Astrocyte of the hippocampus (primary cell): ENCODE data around the gene F11R.
"Not testable (repeated sequence)": the region's sequence is repeated elsewhere in the genome, so short reads cannot be mapped to it uniquely, and the experiment has no call there.

Source experiments
- DNase-seq: peaks from one replicate; pipeline ENCODE4 v3.0.0; 2011; ENCODE audit warnings: low read depth, low spot score

F11R gene

GRCh38 chr1:160972939-160973338 is 48.0 kb downstream of the F11R start:
- no peak for DNase-seq

DNA sequence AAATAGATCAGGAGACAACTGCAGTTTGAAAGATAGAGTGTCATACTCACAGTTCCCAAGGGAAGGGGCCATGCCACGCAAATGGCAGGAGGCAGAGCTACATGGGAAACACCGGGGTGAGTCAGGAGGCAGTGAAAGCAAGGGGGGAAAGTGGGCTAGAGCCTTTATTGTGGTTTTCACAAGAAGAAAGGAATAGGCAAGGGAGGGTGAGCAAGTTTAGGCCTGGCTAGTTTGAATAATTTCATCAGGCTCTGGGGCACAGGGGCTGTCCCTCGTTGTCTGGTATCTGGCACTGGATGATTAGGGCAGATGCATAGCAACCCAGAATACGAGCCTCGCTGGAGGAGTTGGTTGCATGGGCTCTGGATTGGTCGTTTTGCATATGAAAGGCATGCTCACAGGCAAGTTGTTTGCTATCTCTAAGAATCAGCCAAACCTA is 49.3 kb downstream of the F11R start:
- DNase-seq: peak; percentile 43

DNA sequence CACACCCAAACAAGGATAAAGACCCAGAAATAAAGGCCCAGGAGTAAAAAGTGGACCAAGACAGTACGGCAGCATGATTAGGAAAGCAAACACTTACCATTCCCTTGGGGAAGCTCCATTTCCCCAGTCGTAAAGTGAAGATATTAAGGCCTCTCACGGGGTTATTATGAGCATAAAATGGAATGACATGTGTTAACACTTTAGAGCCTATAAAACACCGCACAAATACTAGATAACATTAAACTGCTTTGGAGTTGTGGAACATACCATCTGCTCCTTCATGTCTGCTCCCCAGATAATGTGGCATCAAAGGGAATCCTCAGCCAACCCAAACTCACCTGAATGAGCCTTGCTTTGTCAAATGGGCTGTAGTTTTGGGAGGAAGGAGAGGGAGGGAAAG is 57.4 kb downstream of the F11R start:
- DNase-seq: no peak

DNA sequence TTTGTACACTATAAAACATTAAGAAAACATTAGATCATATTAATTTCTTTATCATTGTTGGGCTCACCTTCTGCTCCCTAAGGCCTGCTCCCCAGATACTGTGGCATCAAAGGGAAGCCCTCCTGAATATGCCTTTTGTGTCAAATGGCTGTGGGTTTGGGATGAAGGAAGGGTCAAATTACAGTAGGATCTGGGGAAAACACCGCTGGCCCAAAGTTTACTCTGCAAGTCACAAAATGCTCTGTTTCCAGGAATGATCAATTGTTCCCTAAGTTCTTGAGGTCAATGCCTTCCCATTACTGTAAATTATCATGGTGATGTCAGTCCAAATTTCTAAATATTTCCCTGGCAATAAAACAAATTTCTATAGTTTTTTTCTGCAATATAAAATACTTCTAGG is 59.5 kb downstream of the F11R start:
- DNase-seq: no peak

- DNase-seq: no peak
These were observed 64.0 kb downstream of the F11R start for GRCh38 chr1:160956966-160957365.

DNA sequence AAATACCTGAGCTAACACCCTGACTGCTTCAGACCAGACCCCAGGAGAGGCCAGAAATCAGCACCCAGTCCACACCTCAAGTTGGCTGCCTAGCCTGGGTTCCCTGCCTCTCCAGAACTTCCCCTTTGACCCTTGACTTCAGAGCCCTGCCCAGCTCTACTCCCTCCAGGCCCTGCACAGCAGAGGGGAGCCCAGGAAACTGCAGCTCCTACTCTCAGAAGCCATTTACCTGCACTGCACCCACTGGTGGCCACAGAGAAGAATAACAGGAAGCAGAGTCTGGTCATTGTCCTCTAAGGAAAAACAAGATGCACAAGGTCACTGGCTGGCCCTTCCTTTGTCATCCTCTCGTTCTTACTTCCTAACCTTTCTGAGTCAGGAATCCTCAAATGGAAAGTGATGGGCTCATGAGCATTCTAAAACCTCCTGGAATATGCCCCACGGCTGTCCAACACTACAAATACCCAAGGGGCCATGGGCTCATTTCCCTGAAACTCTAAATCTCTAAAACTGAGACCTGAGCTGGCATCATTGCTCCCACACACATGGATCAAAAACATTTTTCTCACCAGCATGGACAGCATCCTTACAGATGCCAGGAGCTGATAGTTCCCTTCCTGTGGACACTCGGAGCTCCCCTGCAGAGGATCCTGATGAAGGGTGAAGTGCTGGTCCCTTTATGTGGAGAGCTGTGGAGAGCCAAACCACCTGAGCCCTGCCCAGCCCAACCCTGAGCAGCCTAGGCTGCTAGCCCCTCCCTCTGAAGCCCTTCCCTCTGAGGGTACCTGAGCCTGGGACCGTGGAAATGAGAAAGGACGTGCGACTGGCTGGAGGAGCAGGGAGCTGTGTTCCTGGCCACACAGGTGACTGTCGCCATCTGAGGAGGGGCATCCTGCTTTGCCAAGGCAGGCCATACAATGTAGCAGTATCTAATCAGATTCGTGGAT is 66.5 kb downstream of the F11R start, which contains the start of gene ITLN2:
Gene ITLN2, minus strand, starts transcription at position 652 of the 947 bp plus-strand sequence. Its CDS starts 68 bp downstream, at position 584.
- DNase-seq: peak; percentile 29

DNA sequence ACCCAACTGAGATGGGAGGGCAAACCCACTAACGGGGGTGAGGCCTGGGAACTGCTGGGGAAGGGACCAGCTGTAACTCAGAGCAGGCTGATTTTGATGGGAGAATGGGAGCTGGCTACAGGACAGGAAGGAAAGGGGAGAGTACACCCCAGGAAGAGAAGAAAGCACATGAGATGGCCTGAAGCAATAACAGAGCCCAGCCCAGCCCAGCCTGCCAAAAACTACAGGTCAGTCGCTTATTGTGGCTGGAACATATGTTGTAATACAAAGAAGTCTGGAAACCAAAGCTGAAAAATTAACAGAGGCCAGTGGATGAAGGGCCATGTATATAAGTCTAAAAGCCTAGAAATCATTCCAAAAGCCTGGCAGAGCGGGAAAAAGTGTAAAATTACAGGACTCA is 67.9 kb downstream of the F11R start:
- no peak for DNase-seq

DNA sequence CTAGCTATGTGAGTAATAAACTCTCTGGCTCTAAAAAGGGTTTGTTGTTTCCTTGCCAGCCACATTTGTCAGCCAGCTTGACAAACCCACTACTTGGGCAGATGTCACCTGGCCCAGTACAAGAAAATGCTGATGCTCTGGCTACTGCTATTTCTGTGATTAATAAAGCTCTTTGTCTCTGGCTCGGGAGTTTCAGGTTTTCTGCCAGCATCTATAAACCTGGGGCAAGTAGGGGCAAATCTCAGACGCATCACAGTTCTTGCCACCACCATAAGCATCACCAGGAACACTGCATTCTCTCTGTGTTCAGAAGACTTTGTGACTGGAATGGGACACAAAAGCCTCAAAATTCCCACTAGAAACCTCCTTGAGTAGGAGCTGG is 68.8 kb downstream of the F11R start:
- no peak for DNase-seq

DNA sequence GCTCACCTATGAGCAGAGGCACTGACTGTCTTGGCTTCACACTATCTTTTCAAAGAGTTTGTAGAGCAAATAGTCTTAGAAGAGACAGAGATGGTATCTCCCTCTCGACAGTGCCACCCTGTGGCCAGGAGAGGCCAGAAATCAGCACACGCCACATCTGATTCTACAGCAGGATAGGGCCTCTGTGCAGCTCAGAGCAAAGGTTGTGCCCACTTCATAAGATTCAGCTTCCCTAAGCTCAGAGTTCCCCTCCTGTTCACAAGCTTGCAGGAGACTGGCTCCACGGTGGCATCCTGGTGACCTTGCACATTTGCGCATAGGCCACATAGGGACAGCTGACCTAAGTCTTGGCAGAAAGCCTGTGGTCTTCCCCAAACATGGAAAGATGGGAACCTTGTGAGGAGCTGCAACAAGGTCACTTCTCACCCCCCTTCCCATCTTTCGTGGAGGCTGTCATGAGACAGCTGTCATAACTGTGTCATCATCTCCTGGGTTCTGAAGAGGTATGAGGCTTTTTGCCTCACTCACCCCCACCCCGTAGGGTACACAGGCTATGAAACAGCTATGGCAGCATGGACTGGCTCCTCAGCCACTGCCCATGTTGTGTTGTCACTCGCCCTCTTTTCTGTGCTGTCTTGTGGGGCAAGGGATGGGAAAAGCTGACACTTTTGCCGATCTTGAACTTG is 69.4 kb downstream of the F11R start:
- DNase-seq: peak; percentile 57

DNA sequence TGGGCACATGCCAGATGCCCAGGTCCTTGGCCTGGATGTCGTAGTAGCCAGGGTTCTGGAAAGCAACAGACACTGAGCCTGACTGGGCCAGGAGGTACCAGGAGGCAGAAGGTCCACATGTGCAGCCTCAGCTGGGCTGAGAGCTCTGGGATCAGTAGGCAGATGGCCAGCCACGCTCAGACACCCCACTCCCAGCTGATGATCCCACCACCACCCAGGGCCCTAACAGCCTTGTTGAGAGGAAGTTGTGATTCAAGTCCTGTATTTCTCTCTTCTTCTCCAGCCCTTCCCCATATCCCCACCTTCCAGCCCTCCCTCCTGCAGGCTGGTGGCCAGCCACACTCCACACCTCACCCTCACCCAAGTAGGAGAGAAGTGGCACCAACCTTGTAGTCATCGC is 70.3 kb downstream of the F11R start:
- DNase-seq: no peak

- no peak for DNase-seq
These were observed 71.1 kb downstream of the F11R start for GRCh38 chr1:160949881-160950280.

DNA sequence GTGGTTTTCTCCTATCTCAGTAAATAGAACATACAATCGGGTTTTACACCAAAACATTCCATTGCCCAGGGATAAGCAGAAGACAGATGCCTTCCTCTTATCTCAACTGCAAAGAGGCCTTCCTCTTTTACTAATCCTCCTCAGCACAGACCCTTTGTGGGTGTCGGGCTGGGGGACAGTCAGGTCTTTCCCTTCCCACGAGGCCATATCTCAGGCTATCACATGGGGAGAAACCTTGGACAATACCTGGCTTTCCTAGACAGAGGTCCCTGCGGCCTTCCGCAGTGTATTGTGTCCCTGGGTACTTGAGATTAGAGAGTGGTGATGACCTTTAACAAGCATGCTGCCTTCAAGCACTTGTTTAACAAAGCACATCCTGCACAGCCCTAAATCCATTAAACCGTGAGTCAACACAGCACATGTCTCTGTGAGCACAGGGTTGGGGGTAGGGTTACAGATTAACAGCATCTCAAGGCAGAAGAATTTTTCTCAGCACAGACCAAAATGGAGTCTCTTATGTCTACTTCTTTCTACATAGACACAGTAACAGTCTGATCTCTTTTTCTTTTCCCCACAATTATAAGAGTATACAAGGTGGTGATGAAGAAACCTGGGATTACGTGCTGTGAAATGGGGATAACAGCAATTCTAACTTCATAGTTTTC is 71.6 kb downstream of the F11R start:
- DNase-seq: not testable (repeated sequence)

DNA sequence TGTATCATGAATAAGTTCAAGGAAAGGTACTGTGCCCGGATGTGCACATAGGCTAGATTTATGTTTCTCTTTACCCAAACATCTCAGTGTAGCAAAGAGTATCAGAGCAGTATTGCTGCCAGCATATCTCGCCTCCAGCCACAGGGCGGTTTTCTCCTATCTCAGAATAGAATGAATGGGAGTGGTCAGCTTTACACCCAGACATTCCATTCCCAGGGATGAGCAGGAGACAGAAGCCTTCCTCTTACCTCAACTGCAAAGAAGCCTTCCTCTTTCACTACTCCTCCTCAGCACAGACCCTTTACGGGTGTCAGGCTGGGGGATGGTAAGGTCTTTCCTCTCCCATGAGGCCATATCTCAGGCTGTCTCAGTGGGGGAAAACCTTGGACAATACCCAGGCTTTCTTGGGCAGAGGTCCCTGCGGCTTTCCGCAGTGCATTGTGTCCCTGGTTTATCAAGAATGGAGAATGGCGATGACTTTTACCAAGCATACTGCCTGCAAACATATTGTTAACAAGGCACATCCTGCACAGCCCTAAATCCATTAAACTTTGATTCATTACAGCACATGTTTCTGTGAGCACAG is 73.7 kb downstream of the F11R start:
- DNase-seq: not testable (repeated sequence)

DNA sequence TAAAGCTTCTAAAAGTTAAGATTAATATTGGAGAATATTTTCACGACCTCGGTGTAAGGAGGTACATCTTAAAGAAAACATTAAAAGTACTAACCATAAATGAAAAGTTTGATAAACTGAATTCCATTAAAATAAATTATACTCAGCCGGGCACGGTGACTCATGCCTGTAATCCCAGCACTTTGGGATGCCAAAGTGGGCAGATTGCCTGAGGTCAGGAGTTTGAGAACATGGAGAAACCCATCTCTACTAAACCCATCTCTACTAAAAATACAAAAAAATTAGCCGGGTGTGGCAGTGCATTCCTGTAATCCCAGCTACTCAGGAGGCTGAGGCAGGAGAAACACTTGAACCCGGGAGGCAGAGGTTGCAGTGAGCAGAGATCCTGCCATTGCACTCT is 75.1 kb downstream of the F11R start:
- peak; percentile 16 for DNase-seq
